Testis (tissue), 2 donors: Measurements from ENCODE around the gene UBE2O.

Experiments used
- CTCF ChIP-seq, 3 experiments: fragments of 450-650 bp in 2 of 3; fragments of 200-600 bp in 1 of 3; sonication (generic) in 1 of 3; IDR thresholded peaks; one replicate each; pipeline ENCODE4 v1.5.1; 2016 to 2019; ENCODE audit warnings: antibody characterized with exemption in 3 of 3, mild to moderate bottlenecking in 2 of 3, moderate library complexity in 1 of 3
- POLR2A ChIP-seq: fragments of 450-650 bp; IDR thresholded peaks from one replicate; pipeline ENCODE4 v1.6.1; 2017; ENCODE audit warnings: antibody characterized with exemption, mild to moderate bottlenecking, moderate library complexity

- TF ChIP-seq CTCF (IDR thresholded peaks at IDR 0.05) (peak; percentile 79 to 95 (median 81)), POLR2A (no peak)
These were observed 66.8 kb downstream of the UBE2O start for GRCh38 chr17:76385892-76386786.
